K562 (cell line): ENCODE results near the gene B4GALT7. TPM values are rescaled to one million over a fixed set of nuclear protein-coding genes. Genes with fewer than 3 reads are reported as not detected.

Source experiments
- BCOR ChIP-seq: fragments of 450-650 bp; IDR thresholded peaks from 2 replicates; pipeline ENCODE4 v1.6.1; 2016
- C11orf30 ChIP-seq: fragments of 450-650 bp; IDR thresholded peaks from 2 replicates; pipeline ENCODE4 v1.6.1; 2016; ENCODE audit warnings: low read depth, mild to moderate bottlenecking
- CBFB ChIP-seq: sonication (generic); formaldehyde crosslinking; IDR thresholded peaks from 2 replicates; pipeline ENCODE4 v1.4.0; 2020; ENCODE audit warnings: mild to moderate bottlenecking, missing genetic modification reagents
- COPS2 ChIP-seq: fragments of 450-650 bp; conservative IDR thresholded peaks from 2 replicates; pipeline ENCODE4 v1.6.1; 2016; ENCODE audit warnings: mild to moderate bottlenecking, moderate library complexity
- EP400 ChIP-seq: fragments of 450-650 bp; IDR thresholded peaks from 2 replicates; pipeline ENCODE4 v1.6.1; 2017; ENCODE audit warnings: antibody characterized with exemption, mild to moderate bottlenecking, moderate library complexity
- ERF ChIP-seq: fragments of 450-650 bp; formaldehyde crosslinking; IDR thresholded peaks from 2 replicates; pipeline ENCODE4 v1.4.0; 2020; ENCODE audit warnings: mild to moderate bottlenecking, mixed read lengths
- L3MBTL2 ChIP-seq: fragments of 450-650 bp; IDR thresholded peaks from 2 replicates; pipeline ENCODE4 v1.6.1; 2016; ENCODE audit warnings: mild to moderate bottlenecking, moderate library complexity
- MAFG ChIP-seq: fragments of 450-650 bp; conservative IDR thresholded peaks from 2 replicates; pipeline ENCODE4 v1.6.1; 2016; ENCODE audit warnings: missing genetic modification characterization, missing compliant biosample characterization
- MAZ ChIP-seq, 2 experiments: fragments of 450-650 bp in 1 of 2; sonication (generic) in 1 of 2; formaldehyde crosslinking; IDR thresholded peaks in 1 of 2; conservative IDR thresholded peaks in 1 of 2; 2 replicates each; pipeline versions ENCODE4 v1.4.0 to v1.5.0; 2020; ENCODE audit warnings: mild to moderate bottlenecking in 1 of 2, missing genetic modification reagents in 1 of 2
- MNT ChIP-seq, 2 experiments: fragments of 450-650 bp; conservative IDR thresholded peaks; 2 replicates each; pipeline ENCODE4 v1.6.1; 2017; ENCODE audit warnings: mild to moderate bottlenecking in 2 of 2, moderate library complexity in 2 of 2
- NFE2 ChIP-seq: IDR thresholded peaks from 2 replicates; pipeline ENCODE4 v1.6.1; 2014; ENCODE audit warnings: antibody characterized with exemption, low read depth
- NFE2L1 ChIP-seq: fragments of 450-650 bp; IDR thresholded peaks from 2 replicates; pipeline ENCODE4 v1.6.1; 2016; ENCODE audit warnings: missing genetic modification characterization, low read depth, mild to moderate bottlenecking, missing compliant biosample characterization, moderate library complexity, borderline replicate concordance
- RBM22 ChIP-seq: fragments of 200-400 bp; formaldehyde crosslinking; IDR thresholded peaks from 2 replicates; pipeline ENCODE4 v1.6.1; 2018; ENCODE audit warnings: low read length, low read depth; ENCODE audit not compliant: poor library complexity, severe bottlenecking
- SMARCA4 ChIP-seq: fragments of 450-650 bp; IDR thresholded peaks from 2 replicates; pipeline ENCODE4 v1.6.1; 2016
- SNRNP70 ChIP-seq: fragments of 200-400 bp; formaldehyde crosslinking; optimal IDR thresholded peaks from 2 replicates; pipeline ENCODE3; 2017; ENCODE audit warnings: low read depth, low read length
- TRIM28 ChIP-seq: fragments of 450-650 bp; IDR thresholded peaks from 2 replicates; pipeline ENCODE4 v1.6.1; 2017
- ZNF445 ChIP-seq: fragments of 250-450 bp; sonication (Bioruptor Pico); IDR thresholded peaks from 2 replicates; pipeline ENCODE4 v1.4.0; 2020; ENCODE audit warnings: low read depth, mild to moderate bottlenecking, moderate library complexity
- ZNF583 ChIP-seq: fragments of 250-450 bp; sonication (Bioruptor Pico); IDR thresholded peaks from 2 replicates; pipeline ENCODE4 v1.4.0; 2020
- ZSCAN32 ChIP-seq: fragments of 450-650 bp; formaldehyde crosslinking; IDR thresholded peaks from 2 replicates; pipeline ENCODE4 v1.4.0; 2020; ENCODE audit warnings: mild to moderate bottlenecking, moderate library complexity
- polyA plus RNA-seq, 8 experiments: library from polyadenylated mRNA; depleted of rRNA in 4 of 8; stranded (reverse) in 5 of 8; unstranded in 3 of 8; fragments of >200 nt; fragmentation: Nextera tagmentation in 2 of 8; fragmentation: Illumina TruSeq in 1 of 8; extraction: Ambion mirVana in 2 of 8; extraction: Trizol in 1 of 8; gene quantifications; 2 replicates each; pipeline versions ENCODE4 v1.2.1 to v1.2.3, GENCODE V29; 2011 to 2014; ENCODE audit warnings: inconsistent platforms in 1 of 8, missing spikeins in 1 of 8
- total RNA-seq, 7 experiments: library from RNA; depleted of rRNA in 6 of 7; stranded (reverse); fragments of >200 nt in 6 of 7; fragmentation: Illumina TruSeq in 2 of 7; extraction: Trizol in 2 of 7; gene quantifications; 2 replicates each; pipeline versions ENCODE4 v1.2.1 to v1.2.3, GENCODE V29; 2011 to 2021; ENCODE audit warnings: low replicate concordance in 1 of 7
- TF ChIP-seq, protein P1 (sequence below): fragments of 250-450 bp; sonication (Bioruptor Pico); IDR thresholded peaks from 2 replicates; pipeline ENCODE4 v1.4.0; 2020; ENCODE audit warnings: mild to moderate bottlenecking
- TF ChIP-seq, protein P2 (sequence below): fragments of 250-450 bp; sonication (Bioruptor Pico); IDR thresholded peaks from 2 replicates; pipeline ENCODE4 v1.5.0; 2021; ENCODE audit warnings: mild to moderate bottlenecking, moderate library complexity
- TF ChIP-seq, protein P3 (sequence below): fragments of 250-450 bp; sonication (Bioruptor Pico); IDR thresholded peaks from 2 replicates; pipeline ENCODE4 v1.8.0; 2021; ENCODE audit warnings: moderate library complexity, mild to moderate bottlenecking, inconsistent platforms
- TF ChIP-seq, protein P4 (sequence below): fragments of 450-650 bp; conservative IDR thresholded peaks from 2 replicates; pipeline ENCODE4 v1.6.1; 2016; ENCODE audit warnings: missing genetic modification characterization, low read depth, mild to moderate bottlenecking, control low read depth, missing compliant biosample characterization

The B4GALT7 gene
- total and polyA plus RNA-seq, 9 of the 15 experiments (the other 6 are each of a cell fraction or from before 2014, with no cell fraction given), result 0.34 to 17.7 (median 9.1) TPM

GRCh38 chr5:177565046-177565445 lies 34.9 kb upstream of the B4GALT7 start (continued):
- TF ChIP-seq ERF, result no peak
- TF ChIP-seq ZNF445 (CRISPR knock-in tag), result no peak
- peak; percentile 41; the same call in 1 of the 2 replicates for TF ChIP-seq SMARCA4
- no peak for TF ChIP-seq TRIM28
- TF ChIP-seq, protein P1, sequence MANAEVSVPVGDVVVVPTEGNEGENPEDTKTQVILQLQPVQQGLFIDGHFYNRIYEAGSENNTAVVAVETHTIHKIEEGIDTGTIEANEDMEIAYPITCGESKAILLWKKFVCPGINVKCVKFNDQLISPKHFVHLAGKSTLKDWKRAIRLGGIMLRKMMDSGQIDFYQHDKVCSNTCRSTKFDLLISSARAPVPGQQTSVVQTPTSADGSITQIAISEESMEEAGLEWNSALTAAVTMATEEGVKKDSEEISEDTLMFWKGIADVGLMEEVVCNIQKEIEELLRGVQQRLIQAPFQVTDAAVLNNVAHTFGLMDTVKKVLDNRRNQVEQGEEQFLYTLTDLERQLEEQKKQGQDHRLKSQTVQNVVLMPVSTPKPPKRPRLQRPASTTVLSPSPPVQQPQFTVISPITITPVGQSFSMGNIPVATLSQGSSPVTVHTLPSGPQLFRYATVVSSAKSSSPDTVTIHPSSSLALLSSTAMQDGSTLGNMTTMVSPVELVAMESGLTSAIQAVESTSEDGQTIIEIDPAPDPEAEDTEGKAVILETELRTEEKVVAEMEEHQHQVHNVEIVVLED (CRISPR knock-in tag), result no peak
- no peak for TF ChIP-seq MAZ (CRISPR knock-in tag; conservative IDR thresholded peaks at IDR 0.05 in 1 of 2, IDR thresholded peaks at IDR 0.05 in 1 of 2)
- TF ChIP-seq ZNF583 (CRISPR knock-in tag), result no peak
- no peak for TF ChIP-seq L3MBTL2
- peak; percentile 86 for TF ChIP-seq MAFG (tag)
- 0 out of 4 replicates have a peak, but pooled peaks of 1 of the 2 experiments have one; percentile 19 for TF ChIP-seq MNT (conservative IDR thresholded peaks at IDR 0.05)
- TF ChIP-seq ZSCAN32, result no peak
- no peak for TF ChIP-seq BCOR
- TF ChIP-seq, protein P2, sequence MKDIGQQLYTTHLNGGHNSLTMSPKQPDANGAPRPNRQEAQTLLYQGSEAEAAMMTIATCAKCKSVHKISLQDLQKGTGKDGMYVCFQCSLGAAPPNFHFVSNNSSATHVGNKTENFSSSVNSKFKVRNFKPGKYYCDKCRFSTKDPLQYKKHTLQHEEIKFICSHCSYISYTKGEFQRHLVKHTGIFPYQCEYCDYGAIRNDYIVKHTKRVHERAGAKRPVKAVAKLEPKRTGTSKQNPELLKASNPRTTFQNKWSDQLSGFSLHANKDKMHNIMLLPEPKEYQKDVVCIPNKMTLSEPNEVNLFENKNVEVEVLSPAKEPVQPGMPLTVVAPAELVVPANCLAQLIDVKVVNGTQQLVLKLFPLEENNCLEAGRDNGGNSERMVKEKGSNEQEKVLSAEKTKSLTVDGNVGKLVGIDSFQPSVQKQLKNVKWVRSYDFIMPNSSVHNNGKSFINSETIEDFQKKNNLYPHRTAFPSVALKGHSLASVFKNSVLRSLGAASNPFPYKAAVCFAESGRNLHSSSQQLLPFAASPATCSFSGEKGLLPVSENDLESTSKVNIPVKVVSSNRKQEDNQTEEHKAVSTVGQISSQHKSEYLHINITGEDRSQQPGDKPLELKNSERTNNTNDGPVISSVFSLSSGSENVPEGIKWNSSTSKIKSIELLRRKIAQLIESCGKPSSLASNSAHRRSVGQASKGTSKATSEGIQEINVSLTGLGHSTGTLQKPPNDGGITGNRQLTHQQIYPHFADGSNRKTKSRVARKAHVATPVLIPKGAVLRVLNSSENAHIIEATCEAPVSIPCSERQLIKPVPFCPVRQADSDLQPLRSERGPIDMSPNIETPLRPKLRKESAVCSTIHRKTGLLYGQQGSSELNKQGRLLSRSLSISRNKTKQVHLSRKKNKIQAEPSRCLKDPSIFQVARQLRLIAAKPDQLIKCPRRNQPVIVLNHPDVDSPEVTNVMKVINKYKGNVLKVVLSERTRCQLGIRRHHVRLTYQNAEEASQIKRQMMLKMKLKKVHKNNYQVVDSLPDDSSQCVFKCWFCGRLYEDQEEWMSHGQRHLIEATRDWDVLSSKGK (CRISPR knock-in tag), result no peak
- peak; percentile 93 for TF ChIP-seq NFE2
- no peak for TF ChIP-seq COPS2
- TF ChIP-seq RBM22, result no peak
- TF ChIP-seq SNRNP70, result no peak
- TF ChIP-seq, protein P3, sequence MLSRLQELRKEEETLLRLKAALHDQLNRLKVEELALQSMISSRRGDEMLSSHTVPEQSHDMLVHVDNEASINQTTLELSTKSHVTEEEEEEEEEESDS, result no peak
- TF ChIP-seq C11orf30, result peak; percentile 86
- TF ChIP-seq, protein P4, sequence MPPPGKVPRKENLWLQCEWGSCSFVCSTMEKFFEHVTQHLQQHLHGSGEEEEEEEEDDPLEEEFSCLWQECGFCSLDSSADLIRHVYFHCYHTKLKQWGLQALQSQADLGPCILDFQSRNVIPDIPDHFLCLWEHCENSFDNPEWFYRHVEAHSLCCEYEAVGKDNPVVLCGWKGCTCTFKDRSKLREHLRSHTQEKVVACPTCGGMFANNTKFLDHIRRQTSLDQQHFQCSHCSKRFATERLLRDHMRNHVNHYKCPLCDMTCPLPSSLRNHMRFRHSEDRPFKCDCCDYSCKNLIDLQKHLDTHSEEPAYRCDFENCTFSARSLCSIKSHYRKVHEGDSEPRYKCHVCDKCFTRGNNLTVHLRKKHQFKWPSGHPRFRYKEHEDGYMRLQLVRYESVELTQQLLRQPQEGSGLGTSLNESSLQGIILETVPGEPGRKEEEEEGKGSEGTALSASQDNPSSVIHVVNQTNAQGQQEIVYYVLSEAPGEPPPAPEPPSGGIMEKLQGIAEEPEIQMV (tag), result no peak
- TF ChIP-seq CBFB, result no peak
- no peak; the same call in 1 of the 2 replicates for TF ChIP-seq EP400
- TF ChIP-seq NFE2L1, result peak; percentile 62; the same call in 1 of the 2 replicates
